Epidermal melanocyte (primary cell): ENCODE measurements around the gene C12orf42.

Source experiments
- DNase-seq: peaks from one replicate; pipeline ENCODE4 v3.0.0; 2011; ENCODE audit warnings: low spot score; ENCODE audit not compliant: insufficient read length

C12orf42 gene

GRCh38 chr12:103348935-103349334 lies 146.8 kb downstream of the C12orf42 start:
- no peak for DNase-seq

GRCh38 chr12:103336940-103337339 lies 158.8 kb downstream of the C12orf42 start:
- DNase-seq, result no peak

GRCh38 chr12:103334466-103334865 lies 161.3 kb downstream of the C12orf42 start:
- DNase-seq, result no peak

- DNase-seq, result no peak
Measured at GRCh38 chr12:103333676-103334075, 162.1 kb downstream of the C12orf42 start.

GRCh38 chr12:103331643-103332042 lies 164.1 kb downstream of the C12orf42 start:
- no peak for DNase-seq

GRCh38 chr12:103330672-103331071 lies 165.1 kb downstream of the C12orf42 start:
- DNase-seq, result no peak

- DNase-seq, result no peak
Measured at GRCh38 chr12:103327676-103328075, 168.1 kb downstream of the C12orf42 start.

GRCh38 chr12:103326190-103326589 lies 169.6 kb downstream of the C12orf42 start:
- DNase-seq, result no peak

GRCh38 chr12:103318566-103318965 lies 177.2 kb downstream of the C12orf42 start:
- DNase-seq, result no peak

- no peak for DNase-seq
Measured at GRCh38 chr12:103317220-103317619, 178.5 kb downstream of the C12orf42 start.

GRCh38 chr12:103314786-103315185 lies 181.0 kb downstream of the C12orf42 start:
- DNase-seq, result no peak

- no peak for DNase-seq
Measured at GRCh38 chr12:103313894-103314293, 181.9 kb downstream of the C12orf42 start.

- DNase-seq, result no peak
Measured at GRCh38 chr12:103312742-103313354, 182.9 kb downstream of the C12orf42 start.

- no peak for DNase-seq
Measured at GRCh38 chr12:103310546-103311270, 185.1 kb downstream of the C12orf42 start.

- no peak for DNase-seq
Measured at GRCh38 chr12:103308396-103308795, 187.4 kb downstream of the C12orf42 start.

- no peak for DNase-seq
Measured at GRCh38 chr12:103303484-103303883, 192.3 kb downstream of the C12orf42 start.

- no peak for DNase-seq
Measured at GRCh38 chr12:103301642-103302591, 193.9 kb downstream of the C12orf42 start.

GRCh38 chr12:103288016-103288415 lies 207.8 kb downstream of the C12orf42 start:
- no peak for DNase-seq

GRCh38 chr12:103282124-103282523 lies 213.6 kb downstream of the C12orf42 start:
- no peak for DNase-seq

- no peak for DNase-seq
Measured at GRCh38 chr12:103279444-103279843, 216.3 kb downstream of the C12orf42 start.

GRCh38 chr12:103278329-103278728 lies 217.4 kb downstream of the C12orf42 start:
- DNase-seq, result no peak

- DNase-seq, result no peak
Measured at GRCh38 chr12:103273645-103274044, 222.1 kb downstream of the C12orf42 start.
